Caco-2 (cell line): Measurements from ENCODE around the gene PODXL2. TPM values are rescaled to one million over a fixed set of nuclear protein-coding genes. Genes with fewer than 3 reads are reported as not detected.

Experiments
- BruUV-seq: library from RNA; stranded (reverse); fragments of 400-500 nt; replicated peaks from 2 replicates; lab custom pipeline; 2021; lab: Mats Ljungman, UMichigan
- CTCF ChIA-PET: fragments of 300-600 bp; sonication (Branson Sonifier 250); formaldehyde crosslinking; loops from one replicate; lab custom pipeline; 2022; ENCODE audit warnings: antibody characterized with exemption; lab: Charles Lee
- POLR2A ChIA-PET: fragments of 300-600 bp; sonication (Branson Sonifier 250); formaldehyde crosslinking; loops from one replicate; lab custom pipeline; 2022; ENCODE audit warnings: antibody characterized with exemption; lab: Charles Lee
- DNase-seq, 2 experiments: peaks; one replicate each; pipeline versions ENCODE4 v3.0.0 to v3.0.0-alpha.2; 2020 to 2022
- H3K27me3 ChIP-seq: replicated peaks from 2 replicates; pipeline ENCODE4 v1.6.0; 2011; ENCODE audit warnings: low read length; ENCODE audit not compliant: control insufficient read depth, insufficient read depth
- H3K36me3 ChIP-seq: 2 replicates; pipeline ENCODE4 v1.5.1; 2011; ENCODE audit warnings: low read length; ENCODE audit not compliant: control insufficient read depth, insufficient read depth
- H3K4me1 ChIP-seq: fragments of 250-450 bp; sonication (Bioruptor Pico); 2 replicates; pipeline ENCODE4 v1.5.1; 2020; ENCODE audit warnings: mild to moderate bottlenecking
- H3K4me3 ChIP-seq: 2 replicates; pipeline ENCODE4 v1.5.1; 2011; ENCODE audit warnings: low read depth, mild to moderate bottlenecking, control low read depth, low read length
- H3K9me3 ChIP-seq: fragments of 250-450 bp; sonication (Bioruptor Pico); 2 replicates; pipeline ENCODE4 v1.5.1; 2020; ENCODE audit warnings: mild to moderate bottlenecking, moderate library complexity
- H3K27ac Mint-ChIP-seq: one replicate; pipeline ENCODE4 v1.8.0; 2022; ENCODE audit warnings: mixed read lengths; ENCODE audit not compliant: unreplicated experiment
- H3K27me3 Mint-ChIP-seq: one replicate; pipeline ENCODE4 v1.8.0; 2022; ENCODE audit warnings: mixed read lengths; ENCODE audit not compliant: insufficient read depth, unreplicated experiment
- H3K36me3 Mint-ChIP-seq: one replicate; pipeline ENCODE4 v1.8.0; 2022; ENCODE audit warnings: mild to moderate bottlenecking, mixed read lengths; ENCODE audit not compliant: insufficient read depth, unreplicated experiment
- H3K4me1 Mint-ChIP-seq: one replicate; pipeline ENCODE4 v1.8.0; 2022; ENCODE audit warnings: low read depth, mixed read lengths; ENCODE audit not compliant: unreplicated experiment
- H3K4me3 Mint-ChIP-seq: one replicate; pipeline ENCODE4 v1.8.0; 2022; ENCODE audit warnings: mild to moderate bottlenecking, moderate library complexity, mixed read lengths; ENCODE audit not compliant: unreplicated experiment
- H3K9me3 Mint-ChIP-seq: one replicate; pipeline ENCODE4 v1.8.0; 2022; ENCODE audit warnings: mixed read lengths; ENCODE audit not compliant: unreplicated experiment
- CTCF ChIP-seq, 2 experiments: fragments of 200-600 bp in 1 of 2; IDR thresholded peaks; 1 replicate in 1 of 2; 2 replicates in 1 of 2; pipeline versions ENCODE4 v1.5.1 to v1.8.0; 2011 to 2022; ENCODE audit warnings: antibody characterized with exemption in 1 of 2, control low read depth in 1 of 2, inconsistent platforms in 1 of 2, low read depth in 1 of 2, low read length in 1 of 2, mild to moderate bottlenecking in 1 of 2, moderate library complexity in 1 of 2; ENCODE audit not compliant: insufficient read depth in 1 of 2, severe bottlenecking in 1 of 2, unreplicated experiment in 1 of 2
- intact Hi-C: fragments of 100-400 bp; cut with micrococcal nuclease; formaldehyde crosslinking; loops from one replicate; pipeline ENCODE4 v1.10.0; 2022; ENCODE audit not compliant: unreplicated experiment
- total RNA-seq: library from RNA; stranded (reverse); gene quantifications from 2 replicates; pipeline ENCODE4 v1.2.3, GENCODE V29; 2022

Gene PODXL2
- total RNA-seq, 1 experiment from 2014 or later: 39.1 TPM

- peak in 1 of 2 experiments; percentile 27 for DNase-seq
- no peak overlapping the region for H3K4me3 ChIP-seq
- intact Hi-C loops: no loop called here
- no peaks in the 10 kb centered on the region for H3K9me3 Mint-ChIP-seq
- no peaks in the 10 kb centered on the region for H3K36me3 Mint-ChIP-seq
- POLR2A ChIA-PET: no interaction called here
- no peaks in the 10 kb centered on the region for H3K4me1 ChIP-seq
- H3K27me3 ChIP-seq: no peaks in the 10 kb centered on the region
- H3K4me3 Mint-ChIP-seq: no peak overlapping the region
- no peak for TF ChIP-seq CTCF (IDR thresholded peaks at IDR 0.05; ENCODE audit: insufficient read depth in 1 of 2, low read depth in 1 of 2, low read length in 1 of 2, severe bottlenecking in 1 of 2, unreplicated experiment in 1 of 2)
- no peaks in the 10 kb centered on the region for H3K27me3 Mint-ChIP-seq
- no TSS peak for BruUV-seq
- H3K36me3 ChIP-seq: no peaks in the 10 kb centered on the region
- H3K4me1 Mint-ChIP-seq: no peaks in the 10 kb centered on the region
- CTCF ChIA-PET: no interaction called here
- H3K27ac Mint-ChIP-seq: no peak overlapping the region
- H3K9me3 ChIP-seq: no peaks in the 10 kb centered on the region
These were observed 53.6 kb downstream of the PODXL2 start for GRCh38 chr3:127682561-127682960.

GRCh38 chr3:127684871-127685707 lies 56.1 kb downstream of the PODXL2 start:
- Mint-ChIP-seq H3K9me3 (no peaks in the 10 kb centered on the region), H3K27ac (no peak overlapping the region), H3K4me3 (no peak overlapping the region), H3K4me1 (no peaks in the 10 kb centered on the region), H3K36me3 (no peaks in the 10 kb centered on the region), H3K27me3 (no peaks in the 10 kb centered on the region)
- Histone ChIP-seq H3K36me3 (no peaks in the 10 kb centered on the region), H3K27me3 (no peaks in the 10 kb centered on the region), H3K4me3 (no peak overlapping the region), H3K4me1 (peaks cover 10% of the 10 kb centered on the region), H3K9me3 (no peaks in the 10 kb centered on the region)
- POLR2A ChIA-PET: no interaction called here
- CTCF ChIA-PET: no interaction called here
- intact Hi-C loops: no loop called here
- no peak for TF ChIP-seq CTCF (IDR thresholded peaks at IDR 0.05; ENCODE audit: insufficient read depth in 1 of 2, low read depth in 1 of 2, low read length in 1 of 2, severe bottlenecking in 1 of 2, unreplicated experiment in 1 of 2)
- DNase-seq: peak in 1 of 2 experiments; percentile 25
- no TSS peak for BruUV-seq

- TF ChIP-seq CTCF (IDR thresholded peaks at IDR 0.05; ENCODE audit: insufficient read depth in 1 of 2, low read depth in 1 of 2, low read length in 1 of 2, severe bottlenecking in 1 of 2, unreplicated experiment in 1 of 2): no peak
- H3K9me3 ChIP-seq: no peaks in the 10 kb centered on the region
- Mint-ChIP-seq H3K4me1 (no peaks in the 10 kb centered on the region), H3K27me3 (no peaks in the 10 kb centered on the region), H3K9me3 (no peaks in the 10 kb centered on the region), H3K27ac (no peak overlapping the region), H3K4me3 (no peak overlapping the region), H3K36me3 (no peaks in the 10 kb centered on the region)
- H3K4me3 ChIP-seq: no peak overlapping the region
- DNase-seq: no peak
- no peaks in the 10 kb centered on the region for H3K27me3 ChIP-seq
- no TSS peak for BruUV-seq
- ChIA-PET POLR2A (no interaction called here), CTCF (no interaction called here)
- no peaks in the 10 kb centered on the region for H3K36me3 ChIP-seq
- H3K4me1 ChIP-seq: peaks cover 19% of the 10 kb centered on the region
- intact Hi-C loops: no loop called here
These were observed 56.9 kb downstream of the PODXL2 start for GRCh38 chr3:127685708-127686511.
